Measurements from ENCODE around the gene ENKUR. TPM values are rescaled to one million over a fixed set of nuclear protein-coding genes. Genes with fewer than 3 reads are reported as not detected.
A peak's percentile ranks its signal among the peaks of the same experiment; 100 is the strongest.

Gene ENKUR, protein sequence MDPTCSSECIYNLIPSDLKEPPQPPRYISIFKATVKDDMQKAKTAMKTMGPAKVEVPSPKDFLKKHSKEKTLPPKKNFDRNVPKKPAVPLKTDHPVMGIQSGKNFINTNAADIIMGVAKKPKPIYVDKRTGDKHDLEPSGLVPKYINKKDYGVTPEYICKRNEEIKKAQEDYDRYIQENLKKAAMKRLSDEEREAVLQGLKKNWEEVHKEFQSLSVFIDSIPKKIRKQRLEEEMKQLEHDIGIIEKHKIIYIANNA
- total RNA-seq (2021; ENCODE audit: unreplicated experiment) (0.32 TPM), Bru-seq, nascent RNA (percentile 24 among the genes with signal in this experiment), BruChase-seq, experiment 1, labeled RNA remaining after a 6-hour chase (percentile 12 among the genes with signal in this experiment), BruChase-seq, experiment 2, labeled RNA remaining after a 2-hour chase (percentile 20 among the genes with signal in this experiment)
- 0.06 and 0.08 TPM in 2 replicates for polyA plus RNA-seq (2012)
- long read RNA-seq = 0 reads

GRCh38 chr10:25015828-25016375, at the start of gene ENKUR:
Gene ENKUR (minus strand): TSS chr10:25016158. CDS start chr10:25015936, 222 bp downstream.
- RAD21 ChIA-PET (ENCODE audit: low non-redundant PET in 1 of 2, low total read pairs in 2 of 2, uncharacterized antibody in 2 of 2, unreplicated experiment in 2 of 2) = no interaction called here
- TF ChIP-seq REST (IDR thresholded peaks at IDR 0.05; ENCODE audit: low read depth) = no peak
- no peak for TF ChIP-seq YY1 (IDR thresholded peaks at IDR 0.05; ENCODE audit: extremely low read depth, insufficient replicate concordance, low read depth, low read length)
- TF ChIP-seq JUND (IDR thresholded peaks at IDR 0.05) = no peak
- TF ChIP-seq ZBTB33 (IDR thresholded peaks at IDR 0.05; ENCODE audit: extremely low read depth, insufficient replicate concordance, low read length) = no peak
- TF ChIP-seq SP1 (IDR thresholded peaks at IDR 0.05; ENCODE audit: low read depth) = no peak; the same call in 1 of the 2 replicates
- TF ChIP-seq SIN3A (IDR thresholded peaks at IDR 0.05; ENCODE audit: low read depth) = peak; percentile 26
- TF ChIP-seq EZH2phosphoT487 (IDR thresholded peaks at IDR 0.05; ENCODE audit: borderline replicate concordance) = no peak
- TF ChIP-seq CBX3 (IDR thresholded peaks at IDR 0.05; ENCODE audit: low read depth) = 0 out of 2 replicates have a peak, but pooled peaks have one; percentile 54
- H4K20me1 ChIP-seq (ENCODE audit: insufficient read depth) = no peaks in the 10 kb centered on the region
- H3K4me1 ChIP-seq (ENCODE audit: control insufficient read depth in 1 of 2, insufficient read depth in 2 of 2, low read length in 2 of 2) = peaks cover 10 to 29% of the 10 kb centered on the region in 2 experiments; a peak in 3 of 4 replicates
- POLR2A ChIA-PET = interaction anchor here (0.7 to 1.3 kb wide), 2 partner anchors 13 to 46 kb away, joined by 3 read pairs; no protein-coding TSS in a partner anchor
- no TSS peak for BruUV-seq (replicated peaks)
- intact Hi-C loops (cut with micrococcal nuclease) = loop anchor here (2.0 kb wide), 2 partner anchors 47 to 291 kb away; no protein-coding TSS in a partner anchor
- H3K36me3 ChIP-seq (ENCODE audit: control insufficient read depth in 1 of 2, insufficient read depth in 2 of 2, low read length in 2 of 2) = no peaks in the 10 kb centered on the region
- H3K9me3 ChIP-seq (ENCODE audit: control insufficient read depth in 1 of 2, insufficient read depth in 1 of 2, low read depth in 1 of 2, low read length in 2 of 2) = no peaks in the 10 kb centered on the region
- peak within 1 kb of the TSS; percentile 71 for H3K4me2 ChIP-seq (ENCODE audit: low read length)
- ATAC-seq = peak; percentile 55
- no peaks in the 10 kb centered on the region for H3K27me3 ChIP-seq (ENCODE audit: insufficient read depth, low read length)
- H3K9ac ChIP-seq (ENCODE audit: low read length) = peak within 1 kb of the TSS; percentile 66
- DNase-seq (ENCODE audit: low read depth, low spot score) = peak; percentile 90
- peak within 1 kb of the TSS; percentile 93 for H2AFZ ChIP-seq (ENCODE audit: low read depth, low read length, poor library complexity, severe bottlenecking)
- no peaks in the 10 kb centered on the region for H3K9me2 ChIP-seq (ENCODE audit: insufficient read depth)
- H3K4me3 ChIP-seq (replicated peaks in 1 of 2; ENCODE audit: low read depth in 1 of 2, low read length in 2 of 2) = peak within 1 kb of the TSS; percentile 55 to 61
- H3K79me2 ChIP-seq (ENCODE audit: insufficient read depth, low read length) = no peaks in the 10 kb centered on the region
- peak within 1 kb of the TSS; percentile 92 for H3K27ac ChIP-seq (ENCODE audit: low read depth, low read length)
- CTCF ChIA-PET = interaction anchor here (0.7 kb wide), 1 partner anchor 65 kb away, joined by 3 read pairs; no protein-coding TSS in a partner anchor

All from HCT116 (cell line).